GM04503 (cell line): ENCODE data around the gene RIC8A.

Experiments
- DNase-seq: peaks from one replicate; pipeline ENCODE4 v3.0.0-alpha.2; 2012; ENCODE audit warnings: low read depth

The RIC8A gene

GRCh38 chr11:244376-244775 lies 36.9 kb downstream of the RIC8A start:
- DNase-seq = no peak

GRCh38 chr11:249062-249461 lies 41.6 kb downstream of the RIC8A start:
- DNase-seq = no peak

GRCh38 chr11:250274-250673 lies 42.8 kb downstream of the RIC8A start:
- no peak for DNase-seq

- DNase-seq = no peak
Observed at GRCh38 chr11:250740-251299, 43.3 kb downstream of the RIC8A start.

- DNase-seq = no peak
Observed at GRCh38 chr11:251550-251949, 44.0 kb downstream of the RIC8A start.

GRCh38 chr11:252666-253065 lies 45.2 kb downstream of the RIC8A start:
- DNase-seq = no peak

GRCh38 chr11:253160-253885 lies 45.8 kb downstream of the RIC8A start:
- DNase-seq = no peak

GRCh38 chr11:253886-254270 lies 46.4 kb downstream of the RIC8A start:
- DNase-seq = no peak

- DNase-seq = no peak
Observed at GRCh38 chr11:255176-255575, 47.7 kb downstream of the RIC8A start.

- DNase-seq = no peak
Observed at GRCh38 chr11:255816-256215, 48.3 kb downstream of the RIC8A start.

- no peak for DNase-seq
Observed at GRCh38 chr11:256952-257737, 49.6 kb downstream of the RIC8A start.

- DNase-seq = no peak
Observed at GRCh38 chr11:257766-258493, 50.4 kb downstream of the RIC8A start.

GRCh38 chr11:259413-259812 lies 51.9 kb downstream of the RIC8A start:
- DNase-seq = no peak

GRCh38 chr11:261624-262023 lies 54.1 kb downstream of the RIC8A start:
- DNase-seq = no peak
